ENCODE results near the gene SOCS1.

GRCh38 chr16:11205754-11206581, 50.0 kb downstream of the SOCS1 start:
- TF ChIP-seq, protein P1, sequence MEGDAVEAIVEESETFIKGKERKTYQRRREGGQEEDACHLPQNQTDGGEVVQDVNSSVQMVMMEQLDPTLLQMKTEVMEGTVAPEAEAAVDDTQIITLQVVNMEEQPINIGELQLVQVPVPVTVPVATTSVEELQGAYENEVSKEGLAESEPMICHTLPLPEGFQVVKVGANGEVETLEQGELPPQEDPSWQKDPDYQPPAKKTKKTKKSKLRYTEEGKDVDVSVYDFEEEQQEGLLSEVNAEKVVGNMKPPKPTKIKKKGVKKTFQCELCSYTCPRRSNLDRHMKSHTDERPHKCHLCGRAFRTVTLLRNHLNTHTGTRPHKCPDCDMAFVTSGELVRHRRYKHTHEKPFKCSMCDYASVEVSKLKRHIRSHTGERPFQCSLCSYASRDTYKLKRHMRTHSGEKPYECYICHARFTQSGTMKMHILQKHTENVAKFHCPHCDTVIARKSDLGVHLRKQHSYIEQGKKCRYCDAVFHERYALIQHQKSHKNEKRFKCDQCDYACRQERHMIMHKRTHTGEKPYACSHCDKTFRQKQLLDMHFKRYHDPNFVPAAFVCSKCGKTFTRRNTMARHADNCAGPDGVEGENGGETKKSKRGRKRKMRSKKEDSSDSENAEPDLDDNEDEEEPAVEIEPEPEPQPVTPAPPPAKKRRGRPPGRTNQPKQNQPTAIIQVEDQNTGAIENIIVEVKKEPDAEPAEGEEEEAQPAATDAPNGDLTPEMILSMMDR (IDR thresholded peaks at IDR 0.05), result no peak
- TF ChIP-seq EZH2 (IDR thresholded peaks at IDR 0.05; ENCODE audit: borderline replicate concordance, insufficient read depth, low read depth, low read length, poor library complexity, severe bottlenecking), result no peak

All from B cell (primary cell).